Fibroblast of skin of right quadriceps (primary cell): ENCODE results near the gene WDCP.

Source experiments
- DNase-seq: peaks from one replicate; pipeline ENCODE4 v3.0.0-alpha.2; 2013

WDCP gene

DNA sequence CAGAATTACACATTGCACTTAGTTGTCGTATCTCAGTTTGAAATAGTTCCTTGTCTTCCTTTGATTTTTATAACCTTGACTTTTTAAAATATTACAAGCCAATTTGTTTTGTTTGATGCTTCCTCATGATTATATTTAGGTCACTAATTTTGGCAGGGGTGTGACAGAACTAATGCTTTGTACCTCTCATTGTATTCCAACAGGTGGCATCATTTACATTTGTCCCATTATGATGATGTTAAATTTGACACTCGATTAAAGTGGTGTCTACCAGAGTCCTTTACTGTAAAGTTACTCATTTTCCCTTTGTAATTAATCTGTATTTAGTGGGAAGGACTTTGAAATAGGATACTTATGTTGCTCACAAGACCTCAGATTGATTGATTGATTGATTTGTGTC is 58.8 kb downstream of the WDCP start:
- no peak for DNase-seq
